Retinal pigment epithelial cell (primary cell): ENCODE data around the gene AQP5.
A peak's percentile ranks its signal among the peaks of the same experiment; 100 is the strongest.

Experiments used
- DNase-seq: peaks from one replicate; pipeline ENCODE4 v3.0.0-alpha.2; 2010; ENCODE audit warnings: low read depth
- H3K4me3 ChIP-seq: 2 replicates; pipeline ENCODE4 v1.5.1; 2011; ENCODE audit warnings: mild to moderate bottlenecking, low read length, control low read depth, moderate library complexity
- TF ChIP-seq, protein P1 (sequence below): conservative IDR thresholded peaks from 2 replicates; pipeline ENCODE4 v1.5.1; 2011; ENCODE audit warnings: low read depth, low read length, control low read depth, inconsistent platforms

Gene AQP5

DNA sequence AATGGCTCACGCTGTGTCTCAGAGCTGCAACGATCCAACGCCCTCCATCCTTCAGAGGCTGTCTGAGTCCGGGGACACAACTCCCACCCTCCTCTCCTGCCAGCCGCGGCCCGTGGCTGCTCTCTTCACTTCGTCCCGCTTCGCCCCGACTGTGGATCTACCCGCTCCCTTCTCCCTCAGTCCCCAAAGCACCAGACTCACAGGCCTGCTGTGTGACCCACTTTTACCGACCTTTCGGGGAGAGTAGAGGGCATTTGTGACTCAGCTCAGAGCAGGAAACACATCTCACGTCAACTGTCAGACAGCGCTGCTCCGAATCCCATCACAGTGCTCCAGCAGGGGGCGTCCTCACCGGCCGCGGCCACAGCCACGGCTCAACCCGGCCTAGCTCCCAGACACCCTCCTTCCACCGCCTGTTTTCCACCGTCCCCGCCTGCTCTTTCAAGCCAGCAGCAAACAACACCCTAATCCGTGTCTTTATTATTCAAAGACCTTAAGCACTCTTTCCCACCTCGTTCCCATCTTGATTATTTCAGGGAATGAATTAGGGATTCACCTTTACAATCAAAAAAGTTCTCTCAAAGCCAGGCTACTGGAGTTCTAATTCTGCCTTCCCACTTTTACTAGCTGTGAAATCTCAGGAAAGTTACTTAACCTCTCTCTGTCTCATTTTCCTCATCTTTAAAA is 16.1 kb upstream of the AQP5 start:
- TF ChIP-seq, protein P1, sequence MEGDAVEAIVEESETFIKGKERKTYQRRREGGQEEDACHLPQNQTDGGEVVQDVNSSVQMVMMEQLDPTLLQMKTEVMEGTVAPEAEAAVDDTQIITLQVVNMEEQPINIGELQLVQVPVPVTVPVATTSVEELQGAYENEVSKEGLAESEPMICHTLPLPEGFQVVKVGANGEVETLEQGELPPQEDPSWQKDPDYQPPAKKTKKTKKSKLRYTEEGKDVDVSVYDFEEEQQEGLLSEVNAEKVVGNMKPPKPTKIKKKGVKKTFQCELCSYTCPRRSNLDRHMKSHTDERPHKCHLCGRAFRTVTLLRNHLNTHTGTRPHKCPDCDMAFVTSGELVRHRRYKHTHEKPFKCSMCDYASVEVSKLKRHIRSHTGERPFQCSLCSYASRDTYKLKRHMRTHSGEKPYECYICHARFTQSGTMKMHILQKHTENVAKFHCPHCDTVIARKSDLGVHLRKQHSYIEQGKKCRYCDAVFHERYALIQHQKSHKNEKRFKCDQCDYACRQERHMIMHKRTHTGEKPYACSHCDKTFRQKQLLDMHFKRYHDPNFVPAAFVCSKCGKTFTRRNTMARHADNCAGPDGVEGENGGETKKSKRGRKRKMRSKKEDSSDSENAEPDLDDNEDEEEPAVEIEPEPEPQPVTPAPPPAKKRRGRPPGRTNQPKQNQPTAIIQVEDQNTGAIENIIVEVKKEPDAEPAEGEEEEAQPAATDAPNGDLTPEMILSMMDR: peak; percentile 93
- H3K4me3 ChIP-seq: peak overlapping the region; percentile 29
- DNase-seq: no peak

DNA sequence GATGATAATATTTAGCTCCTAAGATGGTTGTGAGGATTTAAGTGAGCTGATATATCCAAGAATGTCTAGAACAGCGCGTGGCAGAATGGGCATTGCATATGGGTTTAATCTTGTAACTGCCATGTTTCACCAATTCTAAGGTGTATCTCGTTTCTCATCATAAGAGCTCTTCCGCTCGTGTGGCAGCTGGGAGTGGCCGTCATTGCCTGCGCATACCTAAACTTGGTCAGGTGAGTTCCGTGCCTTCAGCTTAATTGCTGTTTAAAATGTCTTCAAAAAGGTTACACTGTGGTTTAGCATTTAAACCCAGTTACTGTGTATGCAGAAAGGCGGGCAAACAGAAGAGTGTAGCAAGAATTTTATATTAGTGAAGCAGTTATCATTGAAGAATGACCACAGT is 15.6 kb upstream of the AQP5 start:
- TF ChIP-seq, protein P1: no peak
- H3K4me3 ChIP-seq: no peak overlapping the region
- no peak for DNase-seq

DNA sequence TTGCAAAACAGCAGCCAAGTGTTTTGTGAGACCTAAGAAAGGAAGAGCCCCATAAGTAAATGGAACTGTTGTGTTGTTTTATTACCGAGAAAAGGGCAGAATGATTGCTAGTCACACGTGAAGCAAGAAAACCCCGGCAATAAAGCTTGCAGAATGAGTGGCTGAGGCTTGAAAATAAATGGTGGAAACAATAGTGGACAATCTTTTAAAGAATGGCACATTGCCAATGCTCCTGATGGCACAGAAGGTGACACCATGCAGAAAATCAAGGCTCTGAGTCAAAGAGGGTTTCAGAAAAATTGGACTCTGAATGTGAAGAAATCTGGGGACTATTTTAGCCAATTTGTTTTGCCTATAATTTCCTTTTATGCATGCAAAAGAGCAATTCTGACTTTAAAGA is 15.2 kb upstream of the AQP5 start:
- no peak overlapping the region for H3K4me3 ChIP-seq
- TF ChIP-seq, protein P1: no peak
- DNase-seq: no peak

GRCh38 chr12:49947593-49948226 is 14.0 kb upstream of the AQP5 start:
- no peak for DNase-seq
- H3K4me3 ChIP-seq: no peak overlapping the region
- TF ChIP-seq, protein P1: no peak

DNA sequence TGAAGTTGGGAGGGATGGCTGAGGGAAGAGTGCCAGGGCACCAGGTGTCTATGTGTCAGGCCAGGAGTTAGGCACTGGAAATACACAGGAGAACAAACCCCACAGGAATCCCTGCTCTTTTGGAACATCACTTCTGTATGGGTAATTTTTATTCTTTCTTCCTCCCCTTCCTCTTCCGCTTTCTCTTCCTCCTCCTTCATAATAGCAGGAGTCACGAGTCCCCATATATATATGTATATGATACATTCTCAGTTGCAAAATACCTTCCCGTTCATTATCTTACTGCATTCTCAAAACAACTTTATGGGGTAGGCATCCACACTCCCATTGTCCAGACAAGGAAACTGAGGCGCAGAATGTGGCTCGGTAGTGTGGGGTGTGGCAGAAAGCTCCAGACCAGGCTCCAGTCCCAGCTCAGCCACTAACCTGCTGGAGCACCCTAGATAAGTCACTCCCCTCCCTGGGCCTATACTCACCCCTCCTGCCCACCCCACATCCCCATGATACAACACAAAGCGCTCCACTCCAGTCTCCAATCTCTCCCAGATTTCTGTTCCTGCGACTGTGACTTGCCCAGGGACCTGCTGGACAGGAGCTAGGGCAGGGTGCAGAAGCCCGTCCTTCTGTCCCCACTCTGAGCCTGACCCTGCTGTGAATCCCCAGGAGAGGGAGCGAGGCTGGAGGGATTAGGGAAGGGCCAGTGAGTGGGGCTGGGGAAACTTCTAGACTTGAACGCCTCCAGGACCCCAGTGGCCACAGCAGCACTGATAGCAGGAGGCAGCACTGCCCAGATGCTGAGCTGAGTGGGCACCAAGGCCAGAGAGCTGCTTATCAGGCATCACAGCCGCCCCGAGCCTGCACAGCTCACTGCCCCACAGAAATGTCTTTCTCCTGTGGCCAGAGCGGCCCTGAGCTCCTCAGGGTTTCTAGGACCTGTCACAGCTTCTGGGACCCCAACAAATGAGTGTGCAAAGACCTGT is 12.5 kb upstream of the AQP5 start:
- DNase-seq: no peak
- no peak overlapping the region for H3K4me3 ChIP-seq

GRCh38 chr12:49949866-49950265 is 11.8 kb upstream of the AQP5 start:
- no peak for DNase-seq
- TF ChIP-seq, protein P1: no peak
- no peak overlapping the region for H3K4me3 ChIP-seq

More for the DNA sequence above, 12.5 kb upstream of the AQP5 start:
- TF ChIP-seq, protein P1: no peak
